ENCODE data around the gene C9.
"Not testable (repeated sequence)": the region's sequence is repeated elsewhere in the genome, so short reads cannot be mapped to it uniquely, and the experiment has no call there.

The C9 gene

GRCh38 chr5:39370555-39371366 lies 6.5 kb upstream of the C9 start:
- no peak for DNase-seq

GRCh38 chr5:39369123-39369815 lies 5.0 kb upstream of the C9 start:
- DNase-seq: no peak

DNA sequence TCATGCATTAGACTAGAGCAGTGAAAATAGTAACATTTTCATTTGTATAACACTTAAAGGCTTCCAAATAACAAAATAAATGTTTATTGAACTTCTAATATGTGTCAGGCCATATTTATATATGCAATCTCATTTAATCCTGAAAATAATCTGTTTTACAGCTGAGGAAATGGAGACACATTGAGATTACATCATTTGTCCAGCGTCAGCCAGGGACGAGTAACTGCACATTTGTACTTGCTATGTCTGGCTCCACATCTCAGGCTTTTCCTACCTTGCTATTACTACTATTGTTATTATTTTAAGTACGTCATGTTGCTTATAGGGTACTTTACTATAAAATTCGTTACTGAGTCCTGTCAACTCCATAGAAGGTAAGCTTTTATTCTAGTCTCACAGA lies 3.8 kb upstream of the C9 start:
- no peak for DNase-seq

GRCh38 chr5:39367711-39368110 lies 3.4 kb upstream of the C9 start:
- no peak for DNase-seq

DNA sequence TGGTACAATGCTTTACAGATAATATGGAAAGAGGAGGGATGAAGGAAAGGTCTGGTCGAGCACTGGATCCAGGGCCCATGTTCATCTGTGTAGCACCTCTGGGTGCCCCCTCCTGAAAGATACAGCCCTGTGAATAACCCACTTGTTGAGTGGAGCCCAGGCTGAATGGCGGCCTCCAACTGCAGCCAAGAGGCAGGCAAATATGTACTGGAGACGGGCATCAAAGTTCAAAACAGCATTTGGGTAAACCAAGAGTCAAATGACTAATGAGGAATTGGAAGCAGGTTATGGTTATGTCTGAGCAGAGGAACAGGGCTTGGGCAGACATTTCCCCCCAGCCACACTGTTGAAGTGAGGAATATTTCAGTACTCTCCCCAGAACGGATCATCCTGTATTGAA lies 1.1 kb downstream of the C9 start:
- no peak for DNase-seq

- DNase-seq: no peak
These were observed 1.6 kb downstream of the C9 start for GRCh38 chr5:39362646-39363045.

- DNase-seq: no peak
These were observed 3.0 kb downstream of the C9 start for GRCh38 chr5:39361306-39361705.

DNA sequence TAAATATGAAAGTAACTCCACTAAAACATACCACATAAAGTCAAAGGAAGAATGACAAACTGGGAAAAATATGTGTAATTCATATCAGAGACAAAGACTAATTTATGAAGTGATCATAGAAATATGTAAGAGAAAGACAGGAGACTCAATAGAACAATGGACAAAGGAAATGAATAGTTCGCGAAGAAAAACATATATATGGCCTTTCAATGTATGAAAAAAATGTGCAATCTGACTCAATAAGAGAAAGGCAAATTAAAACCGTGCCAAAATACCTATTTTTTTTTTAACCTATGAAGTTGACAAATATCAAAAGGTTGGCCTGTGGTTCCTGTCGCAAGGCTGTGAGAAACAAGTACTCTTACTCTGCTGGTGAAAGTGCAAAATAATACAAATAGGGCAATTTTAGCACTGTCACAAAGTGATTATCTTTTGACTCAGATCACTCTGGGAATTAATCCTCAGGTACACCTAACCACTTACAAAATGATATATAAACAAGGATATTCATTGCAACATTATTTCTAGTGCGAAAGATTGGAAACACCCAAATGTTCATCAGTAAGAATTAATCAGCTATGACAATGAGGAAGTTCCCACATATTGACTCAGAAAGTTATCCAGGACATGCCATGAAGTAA lies 3.7 kb downstream of the C9 start:
- DNase-seq: no peak

DNA sequence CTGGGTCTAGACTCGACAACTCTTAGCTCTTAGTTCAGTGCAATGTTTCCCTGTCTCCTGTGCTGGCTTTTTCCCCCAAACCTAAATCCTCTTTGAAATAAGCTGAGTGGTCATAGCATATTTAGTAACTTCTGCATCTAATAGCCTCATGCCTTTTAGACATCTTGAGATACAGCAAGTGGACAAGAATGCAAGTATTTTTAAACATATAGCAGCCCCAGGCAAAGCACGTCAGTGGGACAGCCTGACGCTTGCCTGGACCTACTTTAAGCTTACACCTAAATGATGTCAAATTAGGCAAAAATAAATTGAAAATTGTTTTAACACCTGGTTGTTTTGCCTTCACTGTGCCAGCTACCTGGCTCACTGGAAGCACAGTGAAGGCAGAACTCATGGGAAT lies 8.0 kb downstream of the C9 start:
- no peak for DNase-seq

- no peak for DNase-seq
These were observed 9.0 kb downstream of the C9 start for GRCh38 chr5:39355324-39355723.

GRCh38 chr5:39353717-39354399 lies 10.4 kb downstream of the C9 start:
- DNase-seq: no peak

DNA sequence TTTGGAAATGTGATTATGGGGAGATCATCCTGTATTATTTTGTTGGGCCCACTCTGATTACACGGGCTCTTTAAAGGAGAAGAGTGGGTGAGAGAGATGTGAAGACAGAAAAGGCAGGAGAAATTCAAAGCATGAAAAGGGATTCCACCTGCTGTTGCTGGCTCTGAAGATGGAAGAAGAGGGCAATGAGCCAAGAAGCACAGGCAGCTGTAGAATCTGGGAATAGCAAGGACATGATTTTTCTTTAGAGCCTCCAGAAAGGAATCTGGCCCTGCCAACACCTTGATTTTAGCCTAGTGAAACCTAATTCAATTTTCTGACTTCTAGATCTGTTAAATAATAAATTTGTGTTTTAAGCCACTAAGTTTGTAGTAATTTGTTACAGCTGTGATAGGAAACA lies 11.3 kb downstream of the C9 start:
- no peak for DNase-seq

DNA sequence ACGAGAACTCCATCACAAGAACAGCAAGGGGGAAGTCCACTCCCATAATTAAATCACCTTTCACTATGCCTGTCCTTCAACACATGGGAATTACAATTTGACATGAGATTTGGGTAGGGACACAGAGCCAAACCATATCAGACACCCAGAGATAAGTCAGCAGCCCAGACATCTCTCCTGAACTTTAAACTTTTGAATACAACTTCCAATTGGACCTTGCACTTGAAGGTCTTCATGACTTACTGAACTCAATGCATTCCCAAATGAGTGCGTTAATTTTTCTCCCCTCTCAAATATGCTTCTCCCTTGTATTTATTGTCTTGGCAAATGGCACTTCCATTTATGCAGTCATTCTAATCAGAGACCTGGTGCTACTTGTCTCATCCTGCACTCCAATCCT lies 12.1 kb downstream of the C9 start:
- no peak for DNase-seq

DNA sequence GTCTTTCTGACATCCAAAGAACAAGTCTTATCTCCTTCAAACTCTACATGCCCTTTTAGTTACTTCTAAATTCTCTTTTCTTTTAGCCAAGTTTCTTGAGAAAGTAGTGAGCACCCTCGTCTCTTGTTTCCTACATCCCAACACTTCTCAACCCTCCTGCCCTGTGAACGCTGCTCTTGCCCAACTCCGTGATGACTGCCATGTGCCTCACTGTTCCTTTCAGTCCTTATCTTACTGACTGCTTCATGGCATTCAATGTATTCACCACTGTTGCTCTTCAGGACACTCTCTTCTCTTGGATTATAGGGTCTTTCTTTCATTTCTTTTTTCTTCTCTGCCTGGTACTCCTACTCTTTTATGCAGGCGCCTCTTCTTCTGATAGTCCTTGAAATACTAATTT lies 14.8 kb downstream of the C9 start:
- no peak for DNase-seq

GRCh38 chr5:39342460-39342859 lies 21.8 kb downstream of the C9 start:
- DNase-seq: no peak

GRCh38 chr5:39341896-39342295 lies 22.4 kb downstream of the C9 start:
- no peak for DNase-seq

DNA sequence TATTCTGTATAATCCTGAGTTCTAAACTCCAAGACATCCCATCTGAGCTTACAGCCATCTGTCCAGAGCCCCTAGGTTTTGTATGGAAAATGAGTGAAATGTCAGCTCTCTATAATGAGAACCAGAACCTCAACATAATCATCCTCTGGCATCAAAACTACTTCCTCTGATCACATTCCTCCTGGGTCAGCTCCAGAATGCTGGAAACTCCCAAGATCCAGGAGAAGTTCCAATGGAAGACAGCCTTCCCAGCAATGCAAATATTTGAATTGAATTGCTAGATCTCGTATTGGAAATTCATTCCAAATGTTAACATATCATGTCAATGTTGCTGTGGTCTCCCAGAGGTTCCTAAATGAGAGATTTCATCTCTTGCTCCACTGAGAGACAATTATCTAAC lies 23.8 kb downstream of the C9 start:
- no peak for DNase-seq

DNA sequence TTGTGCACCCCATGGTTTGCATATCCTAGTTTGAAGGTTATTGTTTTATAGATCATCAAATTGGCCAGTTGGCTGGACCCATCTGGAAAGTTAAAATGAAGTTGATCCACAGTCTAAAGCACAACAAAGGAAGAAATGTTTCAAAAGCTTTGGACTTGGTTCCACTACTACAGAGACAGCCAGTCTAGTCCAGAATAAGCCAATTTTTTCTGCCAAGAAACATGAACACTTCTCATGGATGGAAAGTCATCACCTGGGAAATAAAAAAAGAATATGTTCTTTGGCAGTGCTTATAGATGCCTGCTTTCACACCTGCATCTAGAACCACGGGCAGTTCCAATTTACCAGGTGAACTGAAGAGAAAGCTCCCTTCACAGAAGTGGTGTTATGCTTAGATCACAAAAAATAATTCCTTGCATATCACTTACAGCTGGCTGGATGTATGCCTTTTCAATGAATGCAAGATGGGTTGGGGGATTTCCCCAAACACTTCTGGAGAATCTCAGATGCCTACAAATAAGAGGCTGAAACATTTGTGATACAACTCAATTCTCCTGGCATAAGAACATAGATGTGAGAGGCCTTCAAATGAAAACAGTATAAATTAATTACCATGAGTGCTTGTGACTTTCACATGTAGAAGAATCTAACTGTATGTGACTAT lies 26.9 kb downstream of the C9 start:
- no peak for DNase-seq

DNA sequence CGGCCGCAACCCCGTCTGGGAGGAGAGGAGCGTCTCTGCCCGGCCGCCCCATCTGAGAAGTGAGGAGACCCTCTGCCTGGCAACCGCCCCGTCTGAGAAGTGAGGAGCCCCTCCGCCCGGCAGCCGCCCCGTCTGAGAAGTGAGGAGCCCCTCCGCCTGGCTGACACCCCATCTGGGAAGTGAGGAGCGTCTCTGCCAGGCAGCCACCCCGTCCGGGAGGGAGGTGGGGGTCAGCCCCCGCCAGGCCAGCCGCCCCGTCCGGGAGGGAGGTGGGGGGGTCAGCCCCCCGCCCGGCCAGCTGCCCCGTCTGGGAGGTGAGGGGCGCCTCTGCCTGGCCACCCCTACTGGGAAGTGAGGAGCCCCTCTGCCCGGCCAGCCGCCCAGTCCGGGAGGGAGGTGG lies 30.0 kb downstream of the C9 start:
- DNase-seq: not testable (repeated sequence)

DNA sequence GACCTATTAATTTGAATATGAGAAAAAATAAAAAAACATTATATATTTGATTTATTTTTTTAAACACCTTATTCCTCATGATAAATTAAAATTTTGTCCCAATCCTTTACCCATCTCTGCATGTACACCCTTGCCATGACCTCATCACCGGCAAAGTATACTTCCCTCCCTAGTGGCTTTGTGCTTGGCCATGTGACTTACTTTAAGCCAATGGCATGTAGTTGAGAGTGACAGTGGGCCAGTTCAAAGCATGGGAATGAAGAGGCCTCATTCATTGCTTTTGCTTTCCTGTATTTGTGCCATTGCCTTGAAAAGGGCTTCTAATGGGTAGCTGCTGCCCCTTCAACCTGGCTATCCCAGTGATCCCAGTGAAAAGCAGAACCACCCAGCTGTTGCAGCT lies 31.2 kb downstream of the C9 start:
- DNase-seq: no peak

DNA sequence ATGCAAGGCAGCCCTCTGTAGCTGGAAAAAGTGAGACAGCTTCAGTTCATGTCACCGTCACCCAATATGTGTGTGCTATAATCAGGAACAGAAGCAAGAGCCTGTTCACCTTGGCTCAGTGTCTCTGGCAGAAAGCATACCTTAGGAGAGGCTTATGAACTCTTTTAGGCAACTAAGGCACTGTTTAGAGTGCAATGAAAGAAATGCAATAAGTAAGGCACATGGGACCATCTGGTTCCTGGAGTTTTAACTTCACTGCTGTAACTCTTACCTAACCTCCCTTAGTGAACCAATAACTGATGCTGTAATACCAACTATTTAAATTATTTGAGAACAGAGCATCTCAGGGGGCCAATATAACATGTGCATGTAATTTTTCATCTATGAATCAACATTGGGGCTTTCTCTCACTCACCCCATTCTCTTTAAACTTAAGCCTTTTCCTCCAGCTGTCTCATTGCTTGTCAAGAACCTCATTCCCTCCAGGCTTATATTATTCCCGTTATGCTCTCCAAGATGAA lies 32.4 kb downstream of the C9 start:
- no peak for DNase-seq

DNA sequence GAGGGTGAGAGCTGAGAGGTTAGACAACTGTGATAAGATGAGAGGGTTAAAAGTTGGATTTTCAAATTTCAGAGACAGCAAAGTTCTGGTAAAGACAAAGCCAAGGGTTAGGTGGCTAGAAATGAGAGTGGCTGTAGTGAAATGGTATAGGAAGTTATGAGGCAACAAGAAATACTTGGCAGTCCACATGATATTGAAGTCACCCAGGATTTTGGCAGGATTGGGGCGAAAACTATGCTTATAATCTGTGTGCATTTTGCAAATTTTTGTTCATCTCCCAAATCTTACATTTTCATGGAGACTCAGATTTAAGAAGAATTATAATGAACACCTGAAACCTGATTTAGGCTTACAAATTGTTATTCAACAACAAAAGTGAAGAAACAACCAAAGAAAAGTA lies 35.6 kb downstream of the C9 start:
- DNase-seq: no peak

GRCh38 chr5:39323542-39323941 lies 40.8 kb downstream of the C9 start:
- no peak for DNase-seq
